ENCODE results near the gene ITPKA. TPM values are rescaled to one million over a fixed set of nuclear protein-coding genes. Genes with fewer than 3 reads are reported as not detected.

ITPKA gene
- total RNA-seq, 1 experiment from 2014 or later, result 6.3 TPM

DNA sequence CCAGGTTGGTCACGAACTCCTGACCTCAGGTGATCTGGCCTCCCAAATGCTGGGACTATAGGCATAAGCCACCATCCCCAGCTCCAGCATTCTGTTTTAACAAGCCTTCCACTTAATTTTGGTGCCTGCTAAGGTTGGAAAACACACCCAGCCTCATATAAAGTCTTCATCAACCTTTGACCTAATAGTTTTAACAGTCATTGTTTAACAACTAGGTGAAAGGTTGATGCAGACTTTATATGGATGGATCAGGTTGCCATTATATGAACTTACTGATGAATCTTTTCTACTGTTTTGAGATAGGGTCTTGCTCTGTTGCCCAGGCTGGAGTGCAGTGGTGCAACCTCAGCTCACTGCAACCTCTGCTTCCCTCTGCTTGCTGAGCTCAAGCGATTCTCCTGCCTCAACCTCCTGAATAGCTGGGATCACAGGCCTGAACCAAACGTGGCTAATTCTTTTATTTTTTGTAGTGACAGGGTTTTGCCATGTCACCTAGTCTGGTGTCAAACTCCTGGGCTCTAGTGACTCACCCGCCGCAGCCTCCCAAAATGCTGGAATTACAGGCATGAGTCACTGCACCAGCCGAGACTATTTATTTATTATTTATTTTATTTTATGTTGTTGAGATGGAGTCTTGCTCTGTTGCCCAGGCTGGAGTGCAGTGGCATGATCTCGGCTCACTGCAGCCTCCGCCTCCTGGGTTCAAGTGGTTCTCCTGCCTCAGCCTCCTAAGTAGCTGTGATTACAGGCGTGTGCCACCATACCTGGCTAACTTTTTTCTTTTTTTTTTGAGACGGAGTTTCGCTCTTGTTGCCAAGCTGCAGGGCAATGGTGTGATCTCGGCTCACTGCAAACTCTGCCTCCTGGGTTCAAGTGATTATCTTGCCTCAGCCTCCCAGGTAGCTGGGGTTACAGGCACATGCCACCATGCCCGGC is 53.4 kb downstream of the ITPKA start:
- Histone ChIP-seq H3K27me3 (ENCODE audit: control insufficient read depth, insufficient read depth, low read length) (no peaks in the 10 kb centered on the region), H3K36me3 (ENCODE audit: control insufficient read depth, insufficient read depth, low read length) (peaks cover 5% of the 10 kb centered on the region; the same call in 1 of the 2 replicates), H3K4me1 (ENCODE audit: control insufficient read depth, insufficient read depth, low read length) (peaks cover 12% of the 10 kb centered on the region), H3K9me3 (ENCODE audit: control insufficient read depth, insufficient read depth, low read depth, low read length) (no peaks in the 10 kb centered on the region), H3K4me3 (ENCODE audit: low read depth in 2 of 2, low read length in 2 of 2) (no peak overlapping the region), H3K27ac (ENCODE audit: low read length) (peak overlapping the region; percentile 29; the same call in 1 of the 2 replicates)
- ATAC-seq (peak; percentile 62), DNase-seq (ENCODE audit: low read depth, low spot score) (no peak)
- ChIA-PET POLR2A (interaction anchor here (0.6 kb wide), 1 partner anchor 710 kb away, joined by 11 read pairs; no protein-coding TSS in a partner anchor), CTCF (no interaction called here)
- no TSS peak for BruUV-seq (replicated peaks)
- no peak for TF ChIP-seq TCF7L2 (IDR thresholded peaks at IDR 0.05; ENCODE audit: low read depth, low read length)
- TF ChIP-seq SIN3A (IDR thresholded peaks at IDR 0.05; ENCODE audit: borderline replicate concordance, insufficient read depth, low read depth, low read length), result no peak
- in situ Hi-C loops (cut with HindIII; ENCODE audit: low pct_unique_long_range_greater_than_20kb, low sequenced_read_pairs) (no loop called here), intact Hi-C loops (cut with micrococcal nuclease; ENCODE audit: unreplicated experiment) (no loop called here)

- in situ Hi-C loops (cut with HindIII; ENCODE audit: low pct_unique_long_range_greater_than_20kb, low sequenced_read_pairs), result no loop called here
- BruUV-seq (replicated peaks), result no TSS peak
- intact Hi-C loops (cut with micrococcal nuclease; ENCODE audit: unreplicated experiment), result no loop called here
- Histone ChIP-seq H3K9me3 (ENCODE audit: control insufficient read depth, insufficient read depth, low read depth, low read length) (no peaks in the 10 kb centered on the region), H3K4me3 (ENCODE audit: low read depth in 2 of 2, low read length in 2 of 2) (no peak overlapping the region), H3K27me3 (ENCODE audit: control insufficient read depth, insufficient read depth, low read length) (no peaks in the 10 kb centered on the region), H3K27ac (ENCODE audit: low read length) (no peak overlapping the region), H3K4me1 (ENCODE audit: control insufficient read depth, insufficient read depth, low read length) (peaks cover 8% of the 10 kb centered on the region), H3K36me3 (ENCODE audit: control insufficient read depth, insufficient read depth, low read length) (no peaks in the 10 kb centered on the region)
- DNase-seq (ENCODE audit: low read depth, low spot score) (no peak), ATAC-seq (no peak)
- ChIA-PET POLR2A (no interaction called here), CTCF (interaction anchor here (0.6 to 0.7 kb wide), 2 partner anchors 125 to 379 kb away, joined by 4 to 8 read pairs; no protein-coding TSS in a partner anchor)
- TF ChIP-seq, protein P1, sequence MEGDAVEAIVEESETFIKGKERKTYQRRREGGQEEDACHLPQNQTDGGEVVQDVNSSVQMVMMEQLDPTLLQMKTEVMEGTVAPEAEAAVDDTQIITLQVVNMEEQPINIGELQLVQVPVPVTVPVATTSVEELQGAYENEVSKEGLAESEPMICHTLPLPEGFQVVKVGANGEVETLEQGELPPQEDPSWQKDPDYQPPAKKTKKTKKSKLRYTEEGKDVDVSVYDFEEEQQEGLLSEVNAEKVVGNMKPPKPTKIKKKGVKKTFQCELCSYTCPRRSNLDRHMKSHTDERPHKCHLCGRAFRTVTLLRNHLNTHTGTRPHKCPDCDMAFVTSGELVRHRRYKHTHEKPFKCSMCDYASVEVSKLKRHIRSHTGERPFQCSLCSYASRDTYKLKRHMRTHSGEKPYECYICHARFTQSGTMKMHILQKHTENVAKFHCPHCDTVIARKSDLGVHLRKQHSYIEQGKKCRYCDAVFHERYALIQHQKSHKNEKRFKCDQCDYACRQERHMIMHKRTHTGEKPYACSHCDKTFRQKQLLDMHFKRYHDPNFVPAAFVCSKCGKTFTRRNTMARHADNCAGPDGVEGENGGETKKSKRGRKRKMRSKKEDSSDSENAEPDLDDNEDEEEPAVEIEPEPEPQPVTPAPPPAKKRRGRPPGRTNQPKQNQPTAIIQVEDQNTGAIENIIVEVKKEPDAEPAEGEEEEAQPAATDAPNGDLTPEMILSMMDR (IDR thresholded peaks at IDR 0.05), result no peak
- TF ChIP-seq TCF7L2 (IDR thresholded peaks at IDR 0.05; ENCODE audit: low read depth, low read length), result no peak
- no peak for TF ChIP-seq POLR2AphosphoS5 (IDR thresholded peaks at IDR 0.05; ENCODE audit: low read depth, low read length)
- TF ChIP-seq SIN3A (IDR thresholded peaks at IDR 0.05; ENCODE audit: borderline replicate concordance, insufficient read depth, low read depth, low read length), result no peak
- TF ChIP-seq REST (IDR thresholded peaks at IDR 0.05; ENCODE audit: insufficient read depth in 1 of 2, low read depth in 2 of 2, low read length in 1 of 2), result no peak
Measured at GRCh38 chr15:41550066-41550775, 56.5 kb downstream of the ITPKA start.

Other genes starting within 250 kb of the ITPKA start
- gene OIP5, start 161.3 kb upstream of the ITPKA start, total RNA-seq (2021; ENCODE audit: unreplicated experiment), result 26.7 TPM
- gene NUSAP1, start 161.0 kb upstream of the ITPKA start, total RNA-seq (2021; ENCODE audit: unreplicated experiment), result 127 TPM
- gene NDUFAF1, start 91.4 kb upstream of the ITPKA start, total RNA-seq (2021; ENCODE audit: unreplicated experiment), result 18.0 TPM
- 43.5 TPM for gene RTF1, start 76.8 kb upstream of the ITPKA start, total RNA-seq (2021; ENCODE audit: unreplicated experiment)
- gene LTK, start 20.0 kb downstream of the ITPKA start, total RNA-seq (2021; ENCODE audit: unreplicated experiment), result not detected
- gene RPAP1, start 50.4 kb downstream of the ITPKA start, total RNA-seq (2021; ENCODE audit: unreplicated experiment), result 53.5 TPM
- gene TYRO3, start 65.3 kb downstream of the ITPKA start, total RNA-seq (2021; ENCODE audit: unreplicated experiment), result 41.7 TPM
- 43.6 TPM for gene MGA, start 166.5 kb downstream of the ITPKA start, total RNA-seq (2021; ENCODE audit: unreplicated experiment)

All from Panc1 (cell line).